Trophoblast cell (in vitro differentiated cells and primary cell): ENCODE data around the gene FUT4.
"Not testable (repeated sequence)": the region's sequence is repeated elsewhere in the genome, so short reads cannot be mapped to it uniquely, and the experiment has no call there.

Experiments
- DNase-seq, 2 donors: peaks; one replicate each; pipeline ENCODE4 v3.0.0-alpha.2; 2016
- H2AFZ ChIP-seq: 2 replicates; pipeline ENCODE4 v1.6.1; 2013; ENCODE audit warnings: low read length, moderate library complexity, mild to moderate bottlenecking; ENCODE audit not compliant: insufficient read depth, poor library complexity
- H2AK5ac ChIP-seq: 2 replicates; pipeline ENCODE4 v1.6.1; 2013; ENCODE audit warnings: mild to moderate bottlenecking, low read length
- H2BK120ac ChIP-seq: 2 replicates; pipeline ENCODE4 v1.6.1; 2013; ENCODE audit warnings: low read length, mild to moderate bottlenecking, moderate library complexity; ENCODE audit not compliant: insufficient read depth, poor library complexity
- H2BK12ac ChIP-seq: 2 replicates; pipeline ENCODE4 v1.6.1; 2013; ENCODE audit warnings: mild to moderate bottlenecking, low read length, moderate library complexity
- H2BK5ac ChIP-seq: 2 replicates; pipeline ENCODE4 v1.6.1; 2013; ENCODE audit warnings: low read length, low read depth, moderate library complexity, mild to moderate bottlenecking; ENCODE audit not compliant: poor library complexity
- H3K14ac ChIP-seq: 2 replicates; pipeline ENCODE4 v1.6.1; 2013; ENCODE audit warnings: mild to moderate bottlenecking, low read length
- H3K18ac ChIP-seq: 2 replicates; pipeline ENCODE4 v1.6.1; 2013; ENCODE audit warnings: mild to moderate bottlenecking, low read length
- H3K23ac ChIP-seq: 2 replicates; pipeline ENCODE4 v1.6.1; 2013; ENCODE audit warnings: low read length
- H3K27ac ChIP-seq: 2 replicates; pipeline ENCODE4 v1.5.1; 2013; ENCODE audit warnings: low read depth, mild to moderate bottlenecking, inconsistent platforms, low read length, moderate library complexity
- H3K27me3 ChIP-seq: 2 replicates; pipeline ENCODE4 v1.6.1; 2013; ENCODE audit warnings: inconsistent platforms, mild to moderate bottlenecking, low read length, moderate library complexity; ENCODE audit not compliant: insufficient read depth
- H3K36me3 ChIP-seq, 2 experiments: 1 replicate in 1 of 2; 2 replicates in 1 of 2; pipeline ENCODE4 v1.6.1; 2013; ENCODE audit warnings: low read length in 2 of 2, mild to moderate bottlenecking in 2 of 2, moderate library complexity in 1 of 2; ENCODE audit not compliant: insufficient read depth in 2 of 2, control insufficient read depth in 1 of 2
- H3K4ac ChIP-seq: 2 replicates; pipeline ENCODE4 v1.6.1; 2013; ENCODE audit warnings: low read depth, mild to moderate bottlenecking, low read length, moderate library complexity
- H3K4me1 ChIP-seq, 2 experiments: 1 replicate in 1 of 2; 2 replicates in 1 of 2; pipeline ENCODE4 v1.6.1; 2013; ENCODE audit warnings: low read length in 2 of 2, mild to moderate bottlenecking in 2 of 2, moderate library complexity in 1 of 2; ENCODE audit not compliant: insufficient read depth in 2 of 2, control insufficient read depth in 1 of 2
- H3K4me2 ChIP-seq: 2 replicates; pipeline ENCODE4 v1.6.1; 2013; ENCODE audit warnings: inconsistent platforms, mild to moderate bottlenecking, low read length, moderate library complexity
- H3K4me3 ChIP-seq: 2 replicates; pipeline ENCODE4 v1.5.1; 2013; ENCODE audit warnings: mild to moderate bottlenecking, low read depth, low read length, inconsistent platforms
- H3K79me1 ChIP-seq: one replicate; pipeline ENCODE4 v1.6.1; 2013; ENCODE audit warnings: low read length
- H3K79me2 ChIP-seq: 2 replicates; pipeline ENCODE4 v1.6.1; 2013; ENCODE audit warnings: low read length, mild to moderate bottlenecking; ENCODE audit not compliant: control insufficient read depth, insufficient read depth, poor library complexity
- H3K9ac ChIP-seq: 2 replicates; pipeline ENCODE4 v1.6.1; 2013; ENCODE audit warnings: mild to moderate bottlenecking, low read length
- H3K9me3 ChIP-seq: 2 replicates; pipeline ENCODE4 v1.6.1; 2013; ENCODE audit warnings: low read depth, mild to moderate bottlenecking, control low read depth, inconsistent platforms, low read length; ENCODE audit not compliant: insufficient read depth
- H4K12ac ChIP-seq: 2 replicates; pipeline ENCODE4 v1.6.1; 2013; ENCODE audit warnings: low read depth, mild to moderate bottlenecking, low read length, moderate library complexity
- H4K8ac ChIP-seq: 2 replicates; pipeline ENCODE4 v1.6.1; 2013; ENCODE audit warnings: low read depth, mild to moderate bottlenecking, low read length, moderate library complexity
- H4K91ac ChIP-seq: one replicate; pipeline ENCODE4 v1.6.1; 2013; ENCODE audit warnings: low read depth, mild to moderate bottlenecking, low read length, moderate library complexity
- WGBS: extraction: QIAGEN DNeasy Blood & Tissue Kit; methylation state at CpG from one replicate; pipeline ENCODE4 v1.1.7; 2013; ENCODE audit warnings: missing lambda C conversion rate; ENCODE audit not compliant: insufficient read length, insufficient coverage; ENCODE audit errors: extremely low coverage; 5-methylcytosine and 5-hydroxymethylcytosine counted together

FUT4 gene

DNA sequence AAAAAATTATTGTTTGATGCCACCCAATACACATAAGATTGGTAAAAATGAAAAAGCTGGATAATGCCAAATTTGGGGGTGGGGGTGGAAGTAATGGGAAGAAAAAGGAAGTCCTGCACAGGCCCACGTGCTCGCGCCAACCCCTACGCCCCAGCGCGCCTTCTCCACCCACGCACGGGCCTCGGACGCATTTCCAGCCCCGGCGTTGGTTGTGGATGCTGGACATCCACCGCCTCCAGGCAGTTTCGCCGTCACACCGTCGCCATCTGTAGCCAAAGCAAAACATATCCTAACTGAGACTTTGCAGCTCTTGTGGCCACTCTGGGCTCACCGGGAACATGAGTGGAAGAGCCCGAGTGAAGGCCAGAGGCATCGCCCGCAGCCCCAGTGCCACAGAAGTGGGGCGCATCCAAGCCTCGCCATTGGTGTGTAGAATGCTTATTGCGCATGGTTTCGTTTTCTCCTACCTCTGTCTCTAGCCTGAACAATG is 23.5 kb downstream of the FUT4 start, which contains the start of gene PIWIL4:
TSS of gene PIWIL4 (plus strand) at position 188 of the 490 bp plus-strand sequence. CDS start at position 339, 151 bp downstream.
- Histone ChIP-seq H3K27me3 (no peaks in the 10 kb centered on the region), H3K79me1 (peaks cover 3% of the 10 kb centered on the region), H2AK5ac (no peak within 1 kb of the TSS), H3K36me3 (no peaks in the 10 kb centered on the region), H2AFZ (no peak within 1 kb of the TSS), H3K9ac (no peak within 1 kb of the TSS), H3K4me2 (no peak within 1 kb of the TSS), H2BK120ac (no peak within 1 kb of the TSS), H3K18ac (no peak within 1 kb of the TSS), H4K12ac (no peak within 1 kb of the TSS), H2BK5ac (no peak within 1 kb of the TSS), H3K4me1 (peaks cover 9 to 10% of the 10 kb centered on the region in 2 experiments), H3K9me3 (no peaks in the 10 kb centered on the region), H3K14ac (no peak within 1 kb of the TSS), H3K79me2 (no peaks in the 10 kb centered on the region), H3K23ac (no peak within 1 kb of the TSS), H4K8ac (no peak within 1 kb of the TSS), H2BK12ac (no peak within 1 kb of the TSS), H3K4me3 (no peak within 1 kb of the TSS), H3K27ac (no peak within 1 kb of the TSS), H3K4ac (no peak within 1 kb of the TSS), H4K91ac (no peak within 1 kb of the TSS)
- no peak for DNase-seq
- WGBS = no CpG with 5 or more reads among the region's 25 CpGs

DNA sequence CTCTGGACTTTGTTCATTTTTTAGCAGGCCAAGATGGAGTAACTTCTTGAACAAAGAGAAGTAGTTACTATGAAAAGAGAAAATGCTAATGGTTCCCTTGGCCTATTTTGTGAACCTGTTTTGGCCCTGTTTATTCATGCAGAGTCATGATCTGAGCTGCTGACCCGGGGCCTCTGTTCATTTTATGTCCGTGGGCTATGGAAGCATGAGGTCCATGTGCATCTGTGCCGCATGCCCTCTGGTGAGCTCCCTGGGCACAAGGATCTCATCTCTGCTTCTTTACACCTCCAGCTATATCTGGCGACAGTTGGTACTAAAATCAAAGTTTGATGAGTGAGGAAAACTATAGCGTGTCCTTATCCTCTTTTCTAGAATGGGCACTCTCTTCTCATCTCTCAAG is 24.5 kb downstream of the FUT4 start:
- peaks cover 5% of the 10 kb centered on the region in 2 experiments for H3K4me1 ChIP-seq
- WGBS = no CpG with 5 or more reads among the region's 5 CpGs
- DNase-seq = no peak

DNA sequence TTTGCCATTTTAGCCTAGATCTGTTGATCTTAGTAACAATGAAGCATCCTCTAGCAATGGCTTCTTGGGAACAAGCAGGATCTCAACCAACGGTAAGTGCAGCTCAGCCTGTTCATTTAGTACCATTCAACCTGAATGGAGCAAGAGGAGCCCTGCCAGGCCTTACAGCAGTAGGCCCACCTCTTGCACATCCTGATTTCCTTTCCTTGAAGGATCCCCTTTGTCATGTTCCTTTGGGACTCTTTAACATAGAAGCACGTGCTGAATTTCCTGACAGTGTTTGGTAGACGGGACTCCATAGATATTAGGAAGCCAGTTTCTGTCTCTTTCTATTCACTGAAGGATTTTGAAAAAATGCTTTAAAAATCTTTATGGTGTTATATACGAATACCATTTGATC is 25.0 kb downstream of the FUT4 start:
- peaks cover 3% of the 10 kb centered on the region for H3K79me1 ChIP-seq
- H3K27ac ChIP-seq = no peak overlapping the region
- H3K9ac ChIP-seq = no peak overlapping the region
- no peak overlapping the region for H4K12ac ChIP-seq
- H2BK12ac ChIP-seq = no peak overlapping the region
- H3K9me3 ChIP-seq = no peaks in the 10 kb centered on the region
- H2BK5ac ChIP-seq = no peak overlapping the region
- H3K4ac ChIP-seq = no peak overlapping the region
- H3K27me3 ChIP-seq = no peaks in the 10 kb centered on the region
- no peak overlapping the region for H3K4me2 ChIP-seq
- no peaks in the 10 kb centered on the region for H3K36me3 ChIP-seq
- no peak overlapping the region for H4K91ac ChIP-seq
- no peak overlapping the region for H2BK120ac ChIP-seq
- H3K4me1 ChIP-seq = peaks cover 4 to 5% of the 10 kb centered on the region in 2 experiments
- no peak overlapping the region for H3K4me3 ChIP-seq
- no peak overlapping the region for H3K14ac ChIP-seq
- H2AK5ac ChIP-seq = no peak overlapping the region
- no CpG with 5 or more reads among the region's 4 CpGs for WGBS
- H3K23ac ChIP-seq = no peak overlapping the region
- H3K79me2 ChIP-seq = no peaks in the 10 kb centered on the region
- H3K18ac ChIP-seq = no peak overlapping the region
- no peak overlapping the region for H4K8ac ChIP-seq
- no peak for DNase-seq
- no peak overlapping the region for H2AFZ ChIP-seq

More for the DNA sequence above, 24.5 kb downstream of the FUT4 start:
- H3K79me2 ChIP-seq = no peaks in the 10 kb centered on the region
- no peak overlapping the region for H2BK5ac ChIP-seq
- H4K8ac ChIP-seq = no peak overlapping the region
- no peaks in the 10 kb centered on the region for H3K9me3 ChIP-seq
- no peak overlapping the region for H3K14ac ChIP-seq
- H3K18ac ChIP-seq = no peak overlapping the region
- H3K27me3 ChIP-seq = no peaks in the 10 kb centered on the region
- no peak overlapping the region for H3K4me3 ChIP-seq
- H3K23ac ChIP-seq = no peak overlapping the region
- no peak overlapping the region for H3K27ac ChIP-seq
- no peak overlapping the region for H2AK5ac ChIP-seq
- H3K9ac ChIP-seq = no peak overlapping the region
- H3K36me3 ChIP-seq = no peaks in the 10 kb centered on the region
- no peak overlapping the region for H3K4ac ChIP-seq
- no peak overlapping the region for H4K91ac ChIP-seq
- H3K4me2 ChIP-seq = no peak overlapping the region
- H2BK12ac ChIP-seq = no peak overlapping the region
- H3K79me1 ChIP-seq = peaks cover 3% of the 10 kb centered on the region
- H2AFZ ChIP-seq = no peak overlapping the region
- H2BK120ac ChIP-seq = no peak overlapping the region
- no peak overlapping the region for H4K12ac ChIP-seq

DNA sequence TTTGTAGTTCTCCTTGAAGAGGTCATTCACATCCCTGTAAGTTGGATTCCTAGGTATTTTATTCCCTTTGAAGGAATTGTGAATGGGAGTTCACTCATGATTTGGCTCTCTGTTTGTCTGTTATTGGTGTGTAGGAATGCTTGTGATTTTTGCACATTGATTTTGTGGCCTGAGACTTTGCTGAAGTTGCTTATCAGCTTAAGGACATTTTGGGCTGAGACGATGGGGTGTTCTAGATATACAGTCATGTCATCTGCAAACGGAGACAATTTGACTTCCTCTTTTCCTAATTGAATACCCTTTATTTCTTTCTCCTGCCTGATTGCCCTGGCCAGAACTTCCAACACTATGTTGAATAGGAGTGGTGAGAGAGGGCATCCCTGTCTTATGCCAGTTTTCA is 29.3 kb downstream of the FUT4 start:
- H3K79me1 ChIP-seq, H3K9ac ChIP-seq, H3K23ac ChIP-seq, H2AK5ac ChIP-seq, H2BK120ac ChIP-seq, H4K12ac ChIP-seq, H3K27me3 ChIP-seq, H3K4me2 ChIP-seq, H3K4ac ChIP-seq, H3K4me3 ChIP-seq, H3K9me3 ChIP-seq, H4K8ac ChIP-seq, H4K91ac ChIP-seq, H3K18ac ChIP-seq, H2AFZ ChIP-seq, DNase-seq, H3K36me3 ChIP-seq, H3K4me1 ChIP-seq, H2BK5ac ChIP-seq, H3K27ac ChIP-seq, H3K14ac ChIP-seq, H2BK12ac ChIP-seq, H3K79me2 ChIP-seq: not testable (repeated sequence)
- WGBS = no CpG with 5 or more reads among the region's 2 CpGs
